HG03521 (cell line): ENCODE measurements around the gene STC2.

ENCODE experiments used
- ATAC-seq: cut with Tn5 transposase; IDR thresholded peaks from one replicate; pipeline ENCODE4 v1.9.1; 2021; ENCODE audit warnings: mild to moderate bottlenecking, moderate library complexity; ENCODE audit not compliant: unreplicated experiment

The STC2 gene

DNA sequence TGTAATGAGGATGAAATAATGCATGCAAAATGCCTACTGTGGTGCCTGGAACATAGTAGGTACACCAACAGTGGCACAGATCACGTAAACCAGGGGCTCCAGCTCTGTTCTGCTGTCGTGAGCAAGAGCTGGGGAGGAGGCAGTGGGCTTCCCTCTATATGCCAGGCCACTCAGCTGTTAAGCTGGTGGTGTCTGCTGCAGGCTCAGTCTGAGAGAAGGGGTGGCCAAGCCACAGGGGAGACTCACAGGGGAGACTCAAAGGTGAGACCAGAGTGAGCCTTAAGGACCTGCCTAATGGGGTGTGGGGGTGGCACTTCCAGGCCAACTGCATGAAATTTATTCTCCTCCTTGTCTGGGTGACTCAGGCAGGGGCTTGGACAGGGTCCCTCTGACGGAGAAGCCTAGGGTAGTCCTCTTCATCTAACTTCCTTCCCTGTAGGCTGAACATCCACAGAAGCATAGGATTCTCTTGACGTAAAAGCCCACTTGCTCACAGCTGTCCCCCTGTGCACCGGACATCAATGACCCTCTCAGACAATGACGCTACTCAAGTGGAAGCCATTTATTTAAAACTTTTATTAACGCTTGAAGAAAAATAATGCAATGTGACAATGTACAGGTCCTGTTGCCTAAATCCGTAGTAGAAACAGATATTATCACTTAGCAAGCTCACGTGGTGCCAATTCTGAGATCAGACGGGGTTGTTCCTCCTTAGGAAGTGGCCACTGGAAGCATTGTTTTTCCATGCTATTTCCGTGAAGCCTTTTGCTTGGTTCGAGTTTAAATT lies 13.9 kb downstream of the STC2 start:
- no peak for ATAC-seq

DNA sequence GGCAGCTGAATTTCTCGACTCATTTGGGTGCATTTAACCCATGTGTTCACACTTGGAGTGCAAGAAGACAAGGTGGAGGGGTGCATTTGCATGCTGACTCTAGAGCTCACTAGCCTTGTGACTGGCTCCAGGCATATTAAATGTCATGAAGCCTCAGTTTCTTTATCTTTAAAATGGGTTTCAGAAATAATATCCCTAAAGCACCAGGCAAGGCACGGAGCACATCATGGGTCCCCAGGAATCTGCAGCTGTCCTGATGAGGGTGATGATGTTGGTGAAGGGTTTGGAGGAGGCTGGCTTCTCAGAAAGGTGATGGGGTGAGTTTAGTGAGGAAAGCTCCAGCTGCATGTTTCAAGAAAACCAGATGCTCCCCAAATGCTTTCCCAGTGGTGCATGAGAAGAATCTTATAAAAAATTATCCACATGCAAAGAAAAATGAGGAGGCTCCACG lies 14.8 kb downstream of the STC2 start:
- ATAC-seq = no peak

DNA sequence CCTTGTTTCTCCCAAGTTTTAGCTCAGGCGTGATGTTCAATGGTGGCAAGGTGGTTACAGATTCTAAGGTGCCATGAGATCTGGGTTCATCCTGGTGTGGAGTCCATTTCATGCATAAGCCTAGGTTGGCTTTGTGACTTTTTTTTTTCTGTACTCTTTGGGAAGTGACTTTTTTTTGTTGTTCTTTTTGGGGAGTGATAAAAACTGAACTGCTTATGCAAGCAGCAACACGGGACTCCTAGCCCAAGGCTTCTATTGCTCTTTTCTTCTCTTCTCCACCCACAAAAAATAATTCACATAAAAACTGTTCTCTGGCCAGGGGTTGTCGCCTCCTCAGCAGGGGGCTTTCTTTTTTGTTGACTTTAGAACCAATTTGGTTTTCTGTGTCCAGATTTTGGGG lies 15.4 kb downstream of the STC2 start:
- ATAC-seq = no peak

DNA sequence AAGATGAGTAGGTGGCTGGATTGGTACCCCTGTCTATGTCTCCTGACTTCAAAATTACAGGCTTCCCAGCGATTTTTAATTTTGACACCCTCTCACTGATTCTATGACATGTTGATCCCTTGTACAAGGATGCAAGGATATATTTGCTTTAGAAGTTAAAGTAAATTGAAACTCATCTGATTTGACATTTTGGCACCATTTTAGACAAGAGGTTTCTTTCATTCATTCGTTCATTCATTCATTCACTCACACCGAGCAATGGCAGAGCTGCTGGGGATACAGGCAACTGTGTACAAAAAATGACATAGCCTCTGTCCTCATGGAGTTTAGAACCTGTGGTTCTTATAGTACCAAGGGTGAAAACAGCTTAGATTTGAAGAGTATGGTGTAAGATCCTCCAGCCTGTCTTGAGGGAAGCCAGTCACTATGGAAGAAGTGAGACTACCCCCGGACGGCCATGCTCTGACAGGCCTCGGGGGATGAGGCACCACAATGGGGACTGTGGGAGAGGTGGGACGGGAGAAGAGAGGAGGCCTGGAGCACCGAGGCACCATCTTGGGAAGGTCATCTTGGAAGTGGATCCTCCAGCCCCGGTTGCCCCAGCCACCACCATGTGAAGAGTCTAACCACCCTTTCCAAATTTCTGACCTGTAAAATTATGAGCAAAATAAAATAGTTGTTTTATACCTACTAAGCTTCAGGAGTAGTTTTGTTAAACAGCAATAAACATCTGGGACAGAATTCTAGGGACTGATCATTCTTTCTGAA lies 16.2 kb downstream of the STC2 start:
- no peak for ATAC-seq

DNA sequence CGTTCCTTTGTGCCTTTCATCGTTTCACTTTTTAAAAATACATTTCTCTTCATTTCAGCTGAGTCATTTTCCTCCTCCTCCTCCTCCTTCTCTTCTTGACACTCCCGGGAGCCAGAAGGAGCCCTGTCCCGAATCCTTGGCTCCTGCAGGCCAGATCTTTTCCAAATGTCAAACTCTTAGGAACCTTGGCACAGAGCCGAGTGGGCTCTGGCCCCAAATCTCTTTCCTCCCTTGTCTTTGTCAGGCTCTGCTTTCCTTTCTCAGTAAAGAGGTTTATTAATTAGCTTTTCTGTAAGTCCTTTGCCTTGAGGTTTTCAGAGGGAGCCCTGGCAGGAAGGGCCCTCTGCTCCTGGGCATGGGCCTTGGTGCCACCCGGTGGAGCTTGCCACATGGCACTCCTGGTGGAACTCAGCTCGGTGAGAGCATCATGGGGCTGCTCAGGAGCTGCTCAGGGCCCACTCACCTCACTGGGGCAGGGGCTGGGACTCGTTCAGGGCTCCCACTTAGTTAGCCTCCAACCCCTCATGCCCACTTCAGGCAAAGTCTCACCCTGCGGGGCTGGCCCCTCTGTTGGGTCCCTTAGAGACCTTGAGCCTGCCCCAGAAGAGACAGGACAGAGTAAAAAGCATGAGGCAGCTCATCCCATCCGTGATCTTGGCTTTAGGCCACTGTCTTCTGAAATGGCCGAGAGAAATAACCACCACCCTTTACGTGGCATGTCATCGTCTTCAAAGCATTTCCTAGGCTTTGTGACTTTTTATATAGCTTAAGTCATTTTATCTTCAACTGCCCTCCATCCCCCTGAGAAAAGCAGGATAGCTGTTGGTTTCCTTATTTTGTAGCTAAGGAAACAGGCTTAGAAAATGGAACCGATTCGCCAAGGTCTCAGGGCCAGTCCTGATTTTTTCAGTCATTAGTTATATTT lies 17.1 kb downstream of the STC2 start:
- no peak for ATAC-seq

DNA sequence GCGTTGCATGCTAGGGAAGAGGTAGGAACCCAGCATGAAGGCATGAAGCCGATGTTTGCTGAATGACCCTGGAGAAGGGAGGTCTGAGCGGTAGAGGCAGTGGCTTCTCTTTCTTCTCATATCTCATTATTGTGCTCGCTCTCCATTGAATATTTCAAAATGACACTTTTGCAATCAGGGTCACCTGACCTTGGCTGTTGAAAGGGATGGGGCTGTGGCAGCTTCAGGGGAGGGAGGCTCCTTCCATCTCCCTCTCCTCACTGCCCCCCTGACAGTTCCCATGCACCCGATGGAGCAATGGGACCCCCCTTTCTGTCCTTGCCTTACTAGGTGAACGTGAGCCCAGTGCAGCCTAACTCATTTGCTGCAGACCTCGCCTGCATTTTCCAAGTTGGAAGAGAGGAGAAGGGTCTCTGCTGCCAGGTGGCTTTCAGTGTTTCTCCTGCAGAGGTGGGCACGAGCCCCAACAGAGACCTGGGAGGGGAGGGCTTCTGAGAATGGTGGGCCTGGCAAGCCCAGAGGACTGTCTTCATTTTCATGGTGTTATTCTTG lies 17.9 kb downstream of the STC2 start:
- ATAC-seq = no peak

DNA sequence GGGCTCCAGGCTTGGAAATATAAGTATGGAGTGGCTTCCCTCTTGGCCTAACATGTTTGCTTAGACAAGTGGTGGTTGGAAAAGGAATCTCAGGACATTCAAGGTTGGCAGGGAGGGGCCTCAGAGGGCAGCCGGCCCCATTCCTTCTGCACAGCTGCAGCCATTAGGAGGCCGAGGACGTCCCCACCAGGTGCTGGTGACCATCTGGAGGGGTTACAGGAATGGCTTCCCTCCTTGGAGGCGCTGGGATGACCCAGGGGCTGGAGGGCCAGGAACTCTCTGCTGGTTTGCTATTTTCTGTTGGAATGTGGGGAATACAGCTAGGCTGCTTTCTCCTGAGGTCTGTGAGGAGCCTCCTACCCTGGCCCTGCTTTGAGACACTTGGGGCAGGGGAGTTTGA lies 18.5 kb downstream of the STC2 start:
- ATAC-seq = no peak

DNA sequence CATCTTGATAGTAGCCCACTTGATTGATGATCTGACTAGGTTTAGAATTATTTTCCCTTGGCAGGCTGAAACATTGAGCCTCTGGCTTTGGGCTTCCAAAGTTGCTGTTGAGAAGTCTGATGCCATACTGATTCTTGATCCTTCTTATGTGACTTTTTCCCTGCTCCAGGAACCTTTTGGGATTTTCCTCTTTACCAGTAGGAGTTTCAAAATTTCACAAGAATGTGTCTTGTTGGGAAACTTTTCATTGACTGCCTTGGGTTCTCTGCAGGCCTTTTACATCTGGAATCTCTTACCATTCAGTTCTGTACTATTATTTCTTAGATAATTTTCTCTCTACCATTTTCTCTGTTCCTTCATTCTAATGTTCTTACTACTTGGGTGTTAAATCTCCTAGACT lies 20.0 kb downstream of the STC2 start:
- ATAC-seq = no peak

DNA sequence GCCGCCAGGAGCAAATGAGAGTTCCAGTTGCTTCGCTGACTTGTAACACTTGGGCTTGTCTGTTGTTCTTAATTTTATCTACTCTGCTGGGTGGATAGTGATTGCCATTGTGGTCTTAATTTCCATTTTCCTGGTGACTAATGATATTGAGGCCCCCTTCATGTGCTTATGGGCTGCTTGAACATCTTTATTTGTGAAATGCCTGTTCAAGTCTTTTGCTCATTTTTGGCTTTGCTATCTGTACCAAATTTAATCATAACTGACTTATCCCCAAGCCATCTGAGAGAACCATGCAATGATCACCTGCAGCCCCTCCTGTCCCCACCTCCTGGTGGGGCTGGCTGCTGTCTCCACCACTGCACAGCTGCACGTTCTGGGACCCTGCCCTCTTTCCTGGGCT lies 20.5 kb downstream of the STC2 start:
- ATAC-seq = no peak

DNA sequence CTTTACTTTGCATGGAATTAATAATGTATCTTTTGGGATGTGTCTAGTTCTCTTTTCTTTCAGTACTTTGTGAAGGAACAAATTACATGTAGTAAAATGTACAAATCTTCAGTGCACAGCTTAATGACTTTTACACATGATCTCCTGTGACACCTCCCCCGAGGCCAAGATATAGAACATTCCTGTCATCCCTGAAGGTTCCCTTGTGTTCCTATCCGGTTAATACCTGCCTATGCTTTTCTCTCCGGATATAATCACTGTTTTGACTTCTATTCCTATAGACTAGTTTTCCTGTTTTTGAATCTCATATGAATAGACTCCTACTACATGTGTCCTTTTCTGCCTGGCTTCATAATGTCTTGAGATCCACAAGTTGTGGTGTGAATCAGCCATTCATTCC lies 21.5 kb downstream of the STC2 start:
- ATAC-seq = no peak

DNA sequence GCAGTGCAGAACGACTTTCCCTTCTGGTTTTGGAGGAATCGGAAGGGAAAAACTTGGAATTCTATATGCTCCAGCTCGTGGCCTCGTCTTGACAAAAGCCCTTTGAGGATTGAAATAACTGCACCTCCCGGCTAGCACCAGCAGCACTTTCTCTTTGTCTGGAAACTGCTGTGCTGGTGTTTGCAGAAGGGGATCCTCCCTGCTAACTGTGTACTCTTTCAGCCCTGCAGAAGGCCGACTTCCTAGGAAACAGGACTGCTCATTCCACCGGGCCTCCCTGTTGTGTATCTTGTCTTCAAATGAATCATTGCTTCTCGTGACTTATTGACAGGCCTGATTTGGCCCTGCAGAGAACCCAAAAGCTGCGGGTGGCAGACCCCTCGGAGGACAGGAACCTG lies 23.6 kb downstream of the STC2 start:
- no peak for ATAC-seq

DNA sequence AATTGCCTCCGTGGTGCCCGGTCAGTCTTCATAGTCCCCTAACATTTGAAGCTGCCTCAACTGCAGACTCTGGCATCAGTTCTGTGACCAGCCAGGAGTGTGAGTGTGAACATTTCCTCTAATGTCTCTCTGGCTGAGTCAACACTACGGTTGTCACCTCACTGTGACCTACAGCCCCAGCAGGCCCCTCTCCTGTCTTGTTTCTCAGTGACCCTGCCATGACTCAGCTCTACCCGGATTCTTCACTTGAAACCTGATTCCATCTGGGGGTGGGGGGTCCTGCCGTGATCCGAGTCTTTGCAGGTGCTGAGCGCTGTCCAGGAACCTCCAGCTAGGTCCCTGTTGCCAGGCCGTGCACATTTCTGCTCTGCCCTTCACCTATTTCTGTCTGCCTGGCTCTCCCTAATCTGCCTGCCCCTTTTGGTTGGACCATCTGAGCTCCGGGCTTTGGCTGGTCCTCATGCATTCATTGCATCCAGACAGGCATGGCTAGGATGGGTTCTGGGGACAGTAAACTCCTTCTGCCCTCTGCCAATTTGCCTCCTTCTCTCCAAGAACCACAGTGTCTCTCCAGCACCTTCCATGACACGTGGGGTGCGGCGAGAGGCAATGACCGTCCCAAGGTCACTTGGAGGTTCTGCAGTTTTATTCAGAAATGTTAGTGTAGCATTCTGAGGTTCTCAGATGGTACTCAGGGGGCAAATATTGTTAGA lies 24.2 kb downstream of the STC2 start:
- ATAC-seq = no peak

DNA sequence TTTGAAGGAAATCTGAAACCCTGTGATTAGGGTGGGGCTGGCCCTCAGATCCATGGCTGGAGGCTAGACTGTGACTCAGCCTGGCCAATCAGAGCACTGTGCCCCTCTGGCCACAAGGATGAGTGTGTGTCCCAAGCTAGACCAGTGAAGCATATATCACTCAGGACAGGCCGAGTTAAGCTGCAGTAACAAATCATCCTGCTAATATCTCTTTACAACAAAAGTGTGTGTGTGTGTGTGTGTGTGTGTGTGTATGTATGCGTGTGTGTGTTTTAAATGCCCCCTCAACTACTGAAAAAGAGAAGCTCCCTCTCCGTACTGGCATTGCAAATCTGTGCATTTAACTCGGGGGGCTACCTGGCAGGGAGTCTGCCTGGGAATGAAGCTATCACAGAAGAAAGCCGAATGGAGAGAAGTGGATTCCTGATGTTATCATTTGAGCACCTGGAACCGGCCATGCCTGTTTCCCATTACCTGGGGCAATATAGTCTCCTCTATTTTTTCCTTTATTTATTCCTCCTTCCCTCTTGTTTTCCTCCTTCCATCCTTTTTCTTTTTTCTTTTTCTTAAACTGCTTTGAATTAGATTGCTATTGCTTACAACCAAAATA lies 25.6 kb downstream of the STC2 start:
- ATAC-seq = no peak

DNA sequence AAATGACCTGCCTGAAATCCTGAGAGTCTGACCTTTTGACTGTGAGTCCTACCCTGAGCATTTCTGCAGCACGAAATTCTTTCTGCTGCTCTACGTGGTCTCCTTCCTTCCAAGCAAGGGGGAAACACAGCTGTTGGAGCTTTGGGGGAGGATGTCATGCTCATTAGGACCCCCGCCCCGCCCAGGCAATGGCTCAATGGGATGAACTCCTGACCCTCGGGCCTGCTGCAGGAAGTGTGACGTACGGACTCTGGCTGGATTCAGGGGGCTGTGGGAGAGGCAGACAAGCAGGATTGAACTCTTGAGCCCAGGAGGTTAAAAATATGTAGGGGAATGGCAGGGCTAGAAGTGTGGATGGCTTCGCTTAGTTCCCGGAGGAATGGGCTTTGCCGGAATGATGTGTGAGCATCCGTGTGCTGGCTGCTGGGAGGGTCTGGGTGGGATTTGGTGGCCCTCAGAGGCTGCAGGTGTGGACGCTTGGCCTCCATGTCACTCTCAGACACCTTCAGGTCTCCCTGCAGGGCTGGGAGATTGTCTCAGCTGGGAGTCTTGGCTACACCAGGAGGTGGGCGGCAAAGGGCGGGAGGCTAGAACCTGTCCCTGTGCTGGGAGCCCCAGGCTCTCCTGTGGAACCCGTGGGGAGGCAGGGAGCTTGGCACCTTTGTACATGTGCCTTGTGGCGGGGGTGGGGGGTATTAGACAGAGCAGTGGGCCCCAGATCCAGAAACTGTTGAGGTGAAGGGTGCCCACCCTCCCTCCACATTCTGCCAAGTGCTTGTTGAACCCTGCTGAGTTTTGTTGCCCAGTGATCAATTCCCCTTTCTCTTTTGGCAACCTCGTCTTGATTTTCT lies 26.3 kb downstream of the STC2 start:
- no peak for ATAC-seq

DNA sequence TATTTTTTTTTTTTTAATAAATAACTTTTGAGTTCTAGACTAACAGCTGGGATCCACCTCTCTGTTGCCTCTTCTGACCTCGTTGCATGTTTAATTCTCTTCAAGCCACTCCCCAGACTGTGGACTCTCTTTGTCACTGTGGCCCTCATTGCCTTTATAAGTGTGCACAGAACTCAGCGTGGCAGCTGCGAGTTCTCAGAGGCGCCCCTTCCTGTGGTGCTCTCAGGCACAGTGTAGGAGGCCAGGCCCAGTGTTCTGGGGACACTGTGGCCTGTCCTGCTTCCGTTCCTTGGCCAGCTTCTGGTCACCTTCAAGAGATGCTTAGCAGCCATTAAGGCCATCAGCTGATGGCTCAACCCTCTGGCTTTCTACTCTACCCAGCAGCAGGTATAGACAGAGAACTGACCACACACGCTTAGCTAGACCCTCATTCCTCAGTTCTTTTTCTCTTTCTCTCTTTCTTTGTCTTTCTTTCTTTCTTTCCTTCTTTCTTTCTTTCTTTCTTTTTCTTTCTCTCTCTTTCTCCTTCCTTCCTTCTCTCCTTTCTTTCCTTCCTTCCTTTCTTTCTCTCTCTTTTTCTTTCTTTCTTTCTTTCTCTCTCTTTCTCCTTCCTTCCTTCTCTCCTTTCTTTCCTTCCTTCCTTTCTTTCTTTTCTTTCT lies 27.7 kb downstream of the STC2 start:
- no peak for ATAC-seq

DNA sequence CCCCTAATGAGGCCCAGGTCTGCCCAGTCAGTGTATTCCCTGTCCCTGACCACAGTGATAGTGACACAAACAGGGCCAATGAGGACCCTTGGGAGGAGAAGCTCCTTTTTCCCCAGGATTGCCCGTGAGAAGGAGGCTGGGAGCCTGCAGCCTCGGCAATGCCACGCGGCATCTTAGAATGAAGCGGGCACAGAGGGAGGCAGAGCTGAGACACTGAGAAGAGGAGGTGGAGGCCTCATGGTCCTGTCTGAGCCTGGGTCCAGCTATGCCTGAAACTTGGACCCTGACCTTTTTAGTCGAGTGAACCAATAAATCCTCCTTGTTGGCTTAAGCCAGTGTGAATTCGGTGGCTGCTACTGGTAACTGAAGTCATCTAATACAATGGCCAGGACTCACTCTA lies 28.4 kb downstream of the STC2 start:
- no peak for ATAC-seq

DNA sequence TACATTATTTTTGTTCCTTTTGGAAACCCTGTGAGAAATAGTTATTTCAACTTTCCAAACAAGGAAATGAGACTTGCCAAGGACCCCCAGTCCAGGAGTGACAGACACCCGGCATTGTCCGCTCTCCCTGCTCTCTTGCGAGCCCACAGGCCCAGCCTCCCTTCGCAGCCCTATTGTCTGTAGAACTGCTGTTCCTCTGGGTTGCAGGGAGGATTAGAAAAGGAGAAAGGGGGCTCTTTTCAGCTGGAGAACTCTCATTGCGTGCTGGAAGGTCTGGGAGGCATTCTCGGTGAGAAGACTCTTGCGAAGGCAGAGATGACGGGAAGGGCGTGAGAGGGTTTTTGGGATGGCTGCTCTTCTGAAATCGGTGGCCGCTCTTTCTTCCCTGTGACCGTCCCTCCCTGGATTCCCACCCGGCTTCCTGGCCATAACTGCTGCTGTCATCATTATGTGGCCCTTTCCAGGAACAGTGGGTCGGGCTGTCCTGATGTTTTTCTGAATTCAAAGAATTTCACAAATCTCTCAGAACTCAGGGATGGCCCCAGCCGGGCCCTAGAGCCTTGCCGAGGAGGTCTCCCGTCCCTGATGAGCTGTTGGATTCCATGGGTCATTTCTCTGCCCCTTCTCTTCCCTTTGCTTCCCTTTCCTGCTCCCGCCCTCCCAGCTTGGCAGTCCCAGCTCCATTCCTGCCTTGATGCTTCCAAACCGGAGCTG lies 29.8 kb downstream of the STC2 start:
- no peak for ATAC-seq

DNA sequence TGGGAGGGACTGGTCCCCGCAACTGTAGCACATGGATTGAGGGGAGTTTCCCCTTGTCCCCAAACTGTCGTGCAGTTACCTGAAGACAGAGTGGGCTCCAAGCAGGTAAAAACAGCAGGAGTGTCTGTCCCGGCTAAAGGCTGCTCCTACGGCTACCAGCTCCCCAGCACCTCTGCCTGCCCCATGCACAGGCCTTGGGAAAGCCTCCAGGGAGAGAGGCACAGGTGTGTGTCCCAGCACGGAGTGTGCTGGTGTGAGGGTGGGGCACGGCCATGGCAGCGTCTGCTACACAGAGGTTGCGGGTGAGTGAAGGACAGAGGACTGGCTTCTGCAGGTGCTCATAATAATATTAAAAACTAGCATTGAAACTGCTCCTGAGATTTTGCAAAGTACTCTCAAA lies 30.4 kb downstream of the STC2 start:
- no peak for ATAC-seq
